ENCODE results near the gene SLC7A5.

Gene SLC7A5

GRCh38 chr16:87855852-87856715, 13.2 kb downstream of the SLC7A5 start:
- Histone ChIP-seq H3K36me3 (ENCODE audit: insufficient read depth, low read length) (peaks cover 6% of the 10 kb centered on the region), H3K27me3 (ENCODE audit: control insufficient read depth, insufficient read depth, low read length) (no peaks in the 10 kb centered on the region), H3K4me2 (ENCODE audit: low read length) (peak overlapping the region; percentile 70), H3K9ac (ENCODE audit: low read depth, low read length) (peak overlapping the region; percentile 66), H3K4me1 (ENCODE audit: control insufficient read depth, insufficient read depth, low read length) (peaks cover 95% of the 10 kb centered on the region), H3K4me3 (ENCODE audit: low read length) (peak overlapping the region; percentile 12), H3K9me3 (replicated peaks; ENCODE audit: low read length) (no peaks in the 10 kb centered on the region)

- Histone ChIP-seq H3K4me2 (ENCODE audit: low read length) (peak overlapping the region; percentile 36), H3K4me3 (ENCODE audit: low read length) (no peak overlapping the region), H3K9ac (ENCODE audit: low read depth, low read length) (peak overlapping the region; percentile 42), H3K9me3 (replicated peaks; ENCODE audit: low read length) (no peaks in the 10 kb centered on the region), H3K36me3 (ENCODE audit: insufficient read depth, low read length) (peaks cover 16% of the 10 kb centered on the region), H3K4me1 (ENCODE audit: control insufficient read depth, insufficient read depth, low read length) (peaks cover 95% of the 10 kb centered on the region), H3K27me3 (ENCODE audit: control insufficient read depth, insufficient read depth, low read length) (no peaks in the 10 kb centered on the region)
These were observed 14.2 kb downstream of the SLC7A5 start for GRCh38 chr16:87854907-87855683.

GRCh38 chr16:87854053-87854906, 15.0 kb downstream of the SLC7A5 start:
- H3K9ac ChIP-seq (ENCODE audit: low read depth, low read length), result peak overlapping the region; percentile 42
- H3K4me1 ChIP-seq (ENCODE audit: control insufficient read depth, insufficient read depth, low read length), result peaks cover 90% of the 10 kb centered on the region

GRCh38 chr16:87853411-87854052, 15.8 kb downstream of the SLC7A5 start:
- H3K4me2 ChIP-seq (ENCODE audit: low read length), result peak overlapping the region; percentile 80
- peaks cover 82% of the 10 kb centered on the region for H3K4me1 ChIP-seq (ENCODE audit: control insufficient read depth, insufficient read depth, low read length)
- peak overlapping the region; percentile 78 for H3K9ac ChIP-seq (ENCODE audit: low read depth, low read length)
- H3K27me3 ChIP-seq (ENCODE audit: control insufficient read depth, insufficient read depth, low read length), result no peaks in the 10 kb centered on the region
- H3K9me3 ChIP-seq (replicated peaks; ENCODE audit: low read length), result no peaks in the 10 kb centered on the region
- peak overlapping the region; percentile 61 for H3K4me3 ChIP-seq (ENCODE audit: low read length)
- H3K36me3 ChIP-seq (ENCODE audit: insufficient read depth, low read length), result peaks cover 30% of the 10 kb centered on the region

More at GRCh38 chr16:87854053-87854906, 15.0 kb downstream of the SLC7A5 start:
- H3K27me3 ChIP-seq (ENCODE audit: control insufficient read depth, insufficient read depth, low read length), result no peaks in the 10 kb centered on the region
- no peaks in the 10 kb centered on the region for H3K9me3 ChIP-seq (replicated peaks; ENCODE audit: low read length)
- peak overlapping the region; percentile 80 for H3K4me2 ChIP-seq (ENCODE audit: low read length)
- H3K36me3 ChIP-seq (ENCODE audit: insufficient read depth, low read length), result peaks cover 22% of the 10 kb centered on the region
- H3K4me3 ChIP-seq (ENCODE audit: low read length), result no peak overlapping the region

GRCh38 chr16:87851601-87852000, 17.7 kb downstream of the SLC7A5 start:
- H3K9me3 ChIP-seq (replicated peaks; ENCODE audit: low read length), result no peaks in the 10 kb centered on the region
- no peak overlapping the region for H3K9ac ChIP-seq (ENCODE audit: low read depth, low read length)
- H3K27me3 ChIP-seq (ENCODE audit: control insufficient read depth, insufficient read depth, low read length), result no peaks in the 10 kb centered on the region
- H3K36me3 ChIP-seq (ENCODE audit: insufficient read depth, low read length), result peaks cover 37% of the 10 kb centered on the region
- peaks cover 63% of the 10 kb centered on the region for H3K4me1 ChIP-seq (ENCODE audit: control insufficient read depth, insufficient read depth, low read length)
- no peak overlapping the region for H3K4me3 ChIP-seq (ENCODE audit: low read length)
- no peak overlapping the region for H3K4me2 ChIP-seq (ENCODE audit: low read length)

- no peak overlapping the region for H3K4me3 ChIP-seq (ENCODE audit: low read length)
- peaks cover 62% of the 10 kb centered on the region for H3K4me1 ChIP-seq (ENCODE audit: control insufficient read depth, insufficient read depth, low read length)
- peaks cover 37% of the 10 kb centered on the region for H3K36me3 ChIP-seq (ENCODE audit: insufficient read depth, low read length)
- no peak overlapping the region for H3K4me2 ChIP-seq (ENCODE audit: low read length)
- no peaks in the 10 kb centered on the region for H3K27me3 ChIP-seq (ENCODE audit: control insufficient read depth, insufficient read depth, low read length)
- H3K9me3 ChIP-seq (replicated peaks; ENCODE audit: low read length), result no peaks in the 10 kb centered on the region
- no peak overlapping the region for H3K9ac ChIP-seq (ENCODE audit: low read depth, low read length)
These were observed 18.1 kb downstream of the SLC7A5 start for GRCh38 chr16:87851141-87851587.

GRCh38 chr16:87850009-87851006, 19.0 kb downstream of the SLC7A5 start:
- Histone ChIP-seq H3K4me1 (ENCODE audit: control insufficient read depth, insufficient read depth, low read length) (peaks cover 62% of the 10 kb centered on the region), H3K27me3 (ENCODE audit: control insufficient read depth, insufficient read depth, low read length) (no peaks in the 10 kb centered on the region), H3K4me2 (ENCODE audit: low read length) (no peak overlapping the region), H3K9me3 (replicated peaks; ENCODE audit: low read length) (no peaks in the 10 kb centered on the region), H3K36me3 (ENCODE audit: insufficient read depth, low read length) (peaks cover 37% of the 10 kb centered on the region), H3K9ac (ENCODE audit: low read depth, low read length) (no peak overlapping the region), H3K4me3 (ENCODE audit: low read length) (no peak overlapping the region)

GRCh38 chr16:87849419-87850008, 19.8 kb downstream of the SLC7A5 start:
- Histone ChIP-seq H3K4me1 (ENCODE audit: control insufficient read depth, insufficient read depth, low read length) (peaks cover 60% of the 10 kb centered on the region), H3K27me3 (ENCODE audit: control insufficient read depth, insufficient read depth, low read length) (no peaks in the 10 kb centered on the region), H3K4me2 (ENCODE audit: low read length) (no peak overlapping the region), H3K9ac (ENCODE audit: low read depth, low read length) (no peak overlapping the region), H3K4me3 (ENCODE audit: low read length) (no peak overlapping the region), H3K9me3 (replicated peaks; ENCODE audit: low read length) (no peaks in the 10 kb centered on the region), H3K36me3 (ENCODE audit: insufficient read depth, low read length) (peaks cover 37% of the 10 kb centered on the region)

- Histone ChIP-seq H3K27me3 (ENCODE audit: control insufficient read depth, insufficient read depth, low read length) (no peaks in the 10 kb centered on the region), H3K4me1 (ENCODE audit: control insufficient read depth, insufficient read depth, low read length) (peaks cover 61% of the 10 kb centered on the region), H3K4me2 (ENCODE audit: low read length) (no peak overlapping the region), H3K36me3 (ENCODE audit: insufficient read depth, low read length) (peaks cover 37% of the 10 kb centered on the region), H3K4me3 (ENCODE audit: low read length) (no peak overlapping the region), H3K9ac (ENCODE audit: low read depth, low read length) (no peak overlapping the region), H3K9me3 (replicated peaks; ENCODE audit: low read length) (no peaks in the 10 kb centered on the region)
These were observed 20.5 kb downstream of the SLC7A5 start for GRCh38 chr16:87848676-87849345.
